HepG2 (cell line): ENCODE data around the gene SERPINA6. TPM values are rescaled to one million over a fixed set of nuclear protein-coding genes. Genes with fewer than 3 reads are reported as not detected.

Experiments used
- ATF6 ChIP-seq: sonication (generic); formaldehyde crosslinking; conservative IDR thresholded peaks from 2 replicates; pipeline ENCODE4 v1.4.0; 2020; ENCODE audit warnings: missing genetic modification reagents
- BHLHE40 ChIP-seq: IDR thresholded peaks from 2 replicates; pipeline ENCODE4 v1.6.1; 2011; ENCODE audit warnings: low read length, improper control_type of control experiment
- CREB3 ChIP-seq: sonication (generic); formaldehyde crosslinking; IDR thresholded peaks from 2 replicates; pipeline ENCODE4 v1.5.0; 2020; ENCODE audit warnings: missing genetic modification reagents
- FIP1L1 ChIP-seq: fragments of 200-400 bp; formaldehyde crosslinking; IDR thresholded peaks from 2 replicates; pipeline ENCODE4 v1.6.1; 2018; ENCODE audit warnings: low read depth, mild to moderate bottlenecking, low read length, moderate library complexity, borderline replicate concordance; ENCODE audit not compliant: insufficient read depth
- GABPB1 ChIP-seq: IDR thresholded peaks from 2 replicates; pipeline ENCODE4 v1.6.1; 2016; ENCODE audit warnings: mild to moderate bottlenecking, missing genetic modification reagents, moderate library complexity, missing compliant biosample characterization
- GTF3A ChIP-seq: sonication (generic); formaldehyde crosslinking; conservative IDR thresholded peaks from 2 replicates; pipeline ENCODE4 v1.4.0; 2020; ENCODE audit warnings: mild to moderate bottlenecking, missing genetic modification reagents
- HINFP ChIP-seq: sonication (generic); formaldehyde crosslinking; IDR thresholded peaks from 2 replicates; pipeline ENCODE4 v1.4.0; 2020; ENCODE audit warnings: low read depth, mild to moderate bottlenecking, missing genetic modification reagents
- IRF1 ChIP-seq: sonication (generic); formaldehyde crosslinking; IDR thresholded peaks from 2 replicates; pipeline ENCODE4 v1.4.0; 2020; ENCODE audit warnings: low read depth, mild to moderate bottlenecking, missing genetic modification reagents
- KDM5A ChIP-seq: fragments of 200-600 bp; sonication (generic); IDR thresholded peaks from 2 replicates; pipeline ENCODE4 v1.7.0; 2018; ENCODE audit warnings: antibody characterized with exemption, mild to moderate bottlenecking, low read length, borderline replicate concordance
- KDM5B ChIP-seq: sonication (generic); formaldehyde crosslinking; IDR thresholded peaks from 2 replicates; pipeline ENCODE4 v1.4.0; 2020; ENCODE audit warnings: missing genetic modification reagents, mild to moderate bottlenecking, borderline replicate concordance
- MAF1 ChIP-seq: sonication (generic); formaldehyde crosslinking; IDR thresholded peaks from 2 replicates; pipeline ENCODE4 v1.5.0; 2020; ENCODE audit warnings: missing genetic modification reagents, borderline replicate concordance
- NCOA5 ChIP-seq: sonication (generic); formaldehyde crosslinking; IDR thresholded peaks from 2 replicates; pipeline ENCODE4 v1.4.0; 2020; ENCODE audit warnings: missing genetic modification reagents
- PAWR ChIP-seq: sonication (generic); formaldehyde crosslinking; IDR thresholded peaks from 2 replicates; pipeline ENCODE4 v1.4.0; 2020; ENCODE audit warnings: missing genetic modification reagents, mild to moderate bottlenecking, borderline replicate concordance
- POLR2AphosphoS5 ChIP-seq: IDR thresholded peaks from 2 replicates; pipeline ENCODE4 v1.6.1; 2012; ENCODE audit warnings: low read depth, low read length
- THYN1 ChIP-seq: sonication (generic); formaldehyde crosslinking; IDR thresholded peaks from 2 replicates; pipeline ENCODE4 v1.8.1; 2023; ENCODE audit warnings: low read depth, mild to moderate bottlenecking, moderate library complexity, missing genetic modification reagents, borderline replicate concordance
- ZFP41 ChIP-seq: sonication (generic); formaldehyde crosslinking; IDR thresholded peaks from 2 replicates; pipeline ENCODE4 v1.4.0; 2020; ENCODE audit warnings: mild to moderate bottlenecking, missing genetic modification reagents, borderline replicate concordance
- ZNF264 ChIP-seq: sonication (generic); formaldehyde crosslinking; IDR thresholded peaks from 2 replicates; pipeline ENCODE4 v1.4.0; 2020; ENCODE audit warnings: missing genetic modification reagents
- ZNF674 ChIP-seq: sonication (generic); formaldehyde crosslinking; IDR thresholded peaks from 2 replicates; pipeline ENCODE4 v1.5.0; 2020; ENCODE audit warnings: low read depth, mild to moderate bottlenecking, missing genetic modification reagents
- ZNF710 ChIP-seq: sonication (generic); formaldehyde crosslinking; IDR thresholded peaks from 2 replicates; pipeline ENCODE4 v1.5.0; 2020; ENCODE audit warnings: mild to moderate bottlenecking, missing genetic modification reagents, borderline replicate concordance
- ZNF770 ChIP-seq: sonication (generic); formaldehyde crosslinking; IDR thresholded peaks from 2 replicates; pipeline ENCODE4 v1.5.0; 2020; ENCODE audit warnings: mild to moderate bottlenecking, missing genetic modification reagents
- ZNF841 ChIP-seq: sonication (generic); formaldehyde crosslinking; IDR thresholded peaks from 2 replicates; pipeline ENCODE4 v1.8.1; 2023; ENCODE audit warnings: missing genetic modification reagents, borderline replicate concordance
- polyA plus RNA-seq, 8 experiments: library from polyadenylated mRNA; depleted of rRNA in 3 of 8; stranded (reverse) in 7 of 8; unstranded in 1 of 8; fragments of >200 nt; fragmentation: Illumina TruSeq in 4 of 8; extraction: Trizol in 4 of 8; gene quantifications; 2 replicates each; pipeline versions ENCODE4 v1.2.1 to v1.2.3, GENCODE V29; 2011 to 2016; ENCODE audit warnings: low read depth in 4 of 8, missing spikeins in 1 of 8, mixed read lengths in 1 of 8; ENCODE audit not compliant: insufficient read depth in 1 of 8
- total RNA-seq, 5 experiments: library from RNA; depleted of rRNA; stranded (reverse); fragments of >200 nt; fragmentation: Illumina TruSeq; extraction: Trizol; gene quantifications; 2 replicates each; pipeline ENCODE4 v1.2.3, GENCODE V29; 2016; ENCODE audit warnings: low read depth in 1 of 5

The SERPINA6 gene
- total and polyA plus RNA-seq, 2 of the 13 experiments (the other 11 are each of a cell fraction or from before 2014, with no cell fraction given), result 260 to 333 TPM

- TF ChIP-seq CREB3 (no peak), ZNF264 (CRISPR knock-in tag) (no peak), IRF1 (CRISPR knock-in tag) (no peak), MAF1 (CRISPR knock-in tag) (no peak), ZNF674 (CRISPR knock-in tag) (no peak), FIP1L1 (no peak), BHLHE40 (no peak), ZNF710 (peak; percentile 84; the same call in 1 of the 2 replicates), THYN1 (CRISPR knock-in tag) (no peak), NCOA5 (no peak), HINFP (peak; percentile 78; the same call in 1 of the 2 replicates), KDM5B (CRISPR knock-in tag) (no peak), KDM5A (no peak), GTF3A (CRISPR knock-in tag) (no peak), PAWR (CRISPR knock-in tag) (no peak), ZFP41 (CRISPR knock-in tag) (no peak), ZNF770 (no peak), POLR2AphosphoS5 (no peak), ZNF841 (CRISPR knock-in tag) (no peak), ATF6 (CRISPR knock-in tag) (no peak), GABPB1 (CRISPR knock-in tag) (no peak)
Observed at GRCh38 chr14:94368956-94369355, 45.8 kb upstream of the SERPINA6 start (continued).
